ENCODE data around the gene SEMA3C. TPM values are rescaled to one million over a fixed set of nuclear protein-coding genes. Genes with fewer than 3 reads are reported as not detected.

Gene SEMA3C
- polyA plus RNA-seq, 4 donors, result 24.3 to 248 (median 51.3) TPM

DNA sequence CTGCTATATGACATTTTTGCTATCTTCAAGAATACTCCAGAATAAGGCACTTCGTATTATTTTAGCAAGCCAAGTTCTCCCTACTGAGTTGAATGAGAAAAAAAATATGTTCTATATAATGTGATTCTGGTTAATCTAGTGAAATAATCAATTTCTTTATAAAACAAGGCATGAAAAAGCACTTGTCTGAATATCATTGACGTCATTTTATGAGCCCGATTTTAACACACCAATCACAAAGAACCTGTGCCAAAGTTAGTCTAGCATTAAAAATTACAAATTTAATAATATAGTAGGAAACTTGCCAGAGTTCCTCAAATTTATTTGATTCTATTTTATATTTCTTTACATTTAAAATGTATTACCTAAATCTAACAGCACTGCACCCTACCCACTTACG is 155.1 kb downstream of the SEMA3C start:
- no peak for DNase-seq (ENCODE audit: low read depth in 4 of 4, low spot score in 3 of 4)

DNA sequence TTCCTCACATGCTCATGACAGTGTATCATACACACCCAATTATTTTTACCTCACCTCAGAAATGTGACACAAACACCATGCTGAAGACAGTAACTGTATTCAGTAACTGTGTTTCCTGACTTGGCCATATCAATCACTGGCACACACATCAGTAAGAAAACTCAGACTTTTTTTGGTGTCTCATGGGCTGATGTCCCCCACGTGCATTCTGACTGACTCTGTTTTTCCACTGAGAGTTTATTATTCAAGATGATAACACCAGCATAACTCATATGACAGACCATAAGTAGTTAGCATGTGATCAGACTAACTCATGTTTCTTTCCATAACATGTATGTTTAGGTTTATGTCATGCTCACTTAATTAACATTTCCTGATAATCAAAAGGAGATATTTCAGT is 155.6 kb downstream of the SEMA3C start:
- DNase-seq (ENCODE audit: low read depth in 4 of 4, low spot score in 3 of 4), result no peak

DNA sequence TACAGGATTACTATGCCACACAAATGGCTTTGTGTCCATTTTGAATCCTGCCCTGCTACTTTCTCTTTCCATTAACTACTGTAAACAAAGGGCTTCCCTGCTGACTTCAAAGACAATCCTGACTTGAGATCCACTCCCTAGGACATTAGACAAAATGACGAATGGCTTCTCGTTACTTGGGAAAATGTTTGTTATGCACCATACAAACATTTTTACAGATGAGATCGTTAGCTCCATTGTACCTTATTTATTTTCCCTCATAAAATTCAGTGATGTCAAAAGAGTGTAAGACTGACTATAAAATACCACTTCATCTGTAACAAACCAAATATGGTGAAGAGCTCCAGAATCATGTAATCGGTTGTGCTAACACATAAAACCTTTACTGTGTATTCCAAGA is 158.6 kb downstream of the SEMA3C start:
- no peak for DNase-seq (ENCODE audit: low read depth in 4 of 4, low spot score in 3 of 4)

DNA sequence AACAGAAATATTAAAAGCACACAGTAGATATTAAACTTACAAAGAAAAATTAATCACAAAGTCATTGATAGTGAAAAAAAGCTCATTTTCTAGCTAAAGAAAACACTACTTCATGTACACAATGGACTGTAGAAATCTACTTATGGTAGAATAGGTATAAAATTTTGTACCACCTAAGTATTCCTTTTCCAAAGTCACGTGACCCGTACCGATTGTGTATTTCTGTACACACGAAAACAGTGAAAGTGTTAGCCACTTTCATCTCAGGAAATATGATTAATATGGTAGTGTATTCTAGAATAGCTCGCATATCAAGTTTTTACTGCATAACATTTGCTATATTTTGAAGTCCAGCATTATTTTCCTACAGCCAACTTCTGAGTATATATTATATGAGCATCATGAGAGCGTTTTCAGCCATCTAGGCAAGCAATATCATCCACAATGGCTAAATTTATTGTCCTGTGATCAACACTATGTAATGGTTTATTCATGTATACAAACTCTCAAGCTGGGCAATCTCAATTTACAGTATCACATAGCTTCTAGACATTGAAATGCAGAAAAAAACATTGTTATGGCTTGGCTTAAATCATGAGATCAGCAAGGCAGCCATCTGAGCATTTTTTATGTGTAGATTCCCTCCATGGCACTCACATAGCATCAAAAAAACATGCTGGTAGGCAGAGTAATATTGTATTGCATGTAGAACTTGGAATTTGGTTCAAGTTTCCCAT is 165.7 kb downstream of the SEMA3C start:
- no peak for DNase-seq (ENCODE audit: low read depth in 4 of 4, low spot score in 3 of 4)

DNA sequence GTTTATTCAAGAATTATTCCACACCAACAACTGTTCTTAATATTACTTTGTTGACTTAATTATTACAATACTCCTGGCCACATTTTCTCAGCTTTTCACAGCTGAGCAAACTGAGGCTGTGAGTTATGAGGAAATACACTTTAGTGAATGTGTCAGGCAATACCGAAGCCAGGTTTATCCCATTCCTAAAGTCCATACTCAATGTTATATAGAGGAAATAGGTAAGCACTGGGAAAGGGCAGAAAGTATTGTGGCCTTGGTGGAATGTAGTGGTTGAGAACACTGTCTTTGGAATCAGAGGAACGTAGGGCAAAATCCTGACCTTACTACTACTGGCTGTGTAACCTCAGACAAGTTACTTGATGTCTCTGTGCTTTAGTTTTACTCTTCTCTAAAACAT is 169.6 kb downstream of the SEMA3C start:
- no peak for DNase-seq (ENCODE audit: low read depth in 4 of 4, low spot score in 3 of 4)

DNA sequence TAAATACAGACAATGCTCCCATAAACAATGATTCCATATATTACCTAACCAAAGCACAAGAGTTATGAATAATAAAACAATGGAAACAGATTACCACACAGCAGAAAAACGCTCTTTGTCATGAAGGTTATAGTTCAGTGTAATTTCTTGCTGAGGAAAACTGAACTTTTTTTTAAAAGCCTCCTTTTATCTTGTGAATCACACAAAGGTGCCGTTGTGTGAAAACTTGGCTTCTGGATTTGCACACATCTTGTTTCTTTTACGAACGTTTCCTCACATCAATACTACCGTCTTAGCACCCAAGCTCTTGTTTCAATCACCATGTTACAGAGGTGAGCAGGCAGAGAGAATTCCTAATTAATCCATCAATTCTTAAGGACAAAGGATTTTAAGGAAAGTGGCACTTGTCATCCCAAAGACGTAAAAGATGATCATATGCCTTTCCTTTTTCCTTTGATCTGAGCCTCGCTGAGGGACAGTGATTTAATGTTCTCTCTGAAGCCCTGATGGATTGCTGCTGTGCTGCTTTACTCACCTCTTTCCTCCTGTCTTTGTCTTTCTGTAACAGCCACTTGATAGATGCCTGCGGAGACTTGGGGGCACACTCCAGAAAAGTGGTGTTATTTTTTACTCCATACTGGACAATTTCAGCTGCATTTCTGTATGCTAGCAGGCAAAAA is 170.3 kb downstream of the SEMA3C start:
- no peak for DNase-seq (ENCODE audit: low read depth in 4 of 4, low spot score in 3 of 4)

DNA sequence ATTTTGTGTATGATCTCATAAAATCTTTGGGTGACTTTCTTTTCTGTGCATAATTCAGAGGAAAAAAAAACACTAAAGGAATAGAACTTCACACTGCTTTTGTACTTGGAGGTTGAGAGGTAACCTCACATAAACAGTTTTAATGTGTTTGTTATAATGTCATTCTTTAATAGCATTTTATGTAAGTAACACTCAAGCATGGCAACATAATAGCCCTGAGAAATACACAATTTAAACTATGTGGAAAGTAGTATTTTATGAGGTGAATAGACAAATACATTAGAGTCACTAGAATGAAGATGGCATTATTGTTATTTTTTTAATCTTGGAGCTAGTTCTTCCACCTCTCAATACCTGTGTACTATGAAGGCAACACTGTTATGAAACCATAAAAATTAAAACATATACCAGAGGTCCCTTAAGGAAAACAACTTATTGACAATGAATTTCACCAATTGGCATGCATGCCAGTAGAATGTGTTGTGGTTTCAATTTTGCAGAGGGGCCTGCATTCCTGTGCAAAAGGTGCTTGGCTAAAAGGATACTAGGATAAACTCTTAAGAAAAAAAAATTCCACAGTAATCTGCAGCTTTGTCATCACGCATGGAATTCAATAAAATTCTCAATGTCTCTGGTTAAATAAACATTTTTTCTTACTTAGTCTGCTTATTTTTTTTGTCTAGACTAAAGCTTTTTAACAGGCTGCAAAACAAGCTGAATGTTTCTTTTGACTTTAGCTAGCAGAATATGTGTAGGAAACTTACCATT is 177.9 kb downstream of the SEMA3C start:
- no peak for DNase-seq (ENCODE audit: low read depth in 4 of 4, low spot score in 3 of 4)

DNA sequence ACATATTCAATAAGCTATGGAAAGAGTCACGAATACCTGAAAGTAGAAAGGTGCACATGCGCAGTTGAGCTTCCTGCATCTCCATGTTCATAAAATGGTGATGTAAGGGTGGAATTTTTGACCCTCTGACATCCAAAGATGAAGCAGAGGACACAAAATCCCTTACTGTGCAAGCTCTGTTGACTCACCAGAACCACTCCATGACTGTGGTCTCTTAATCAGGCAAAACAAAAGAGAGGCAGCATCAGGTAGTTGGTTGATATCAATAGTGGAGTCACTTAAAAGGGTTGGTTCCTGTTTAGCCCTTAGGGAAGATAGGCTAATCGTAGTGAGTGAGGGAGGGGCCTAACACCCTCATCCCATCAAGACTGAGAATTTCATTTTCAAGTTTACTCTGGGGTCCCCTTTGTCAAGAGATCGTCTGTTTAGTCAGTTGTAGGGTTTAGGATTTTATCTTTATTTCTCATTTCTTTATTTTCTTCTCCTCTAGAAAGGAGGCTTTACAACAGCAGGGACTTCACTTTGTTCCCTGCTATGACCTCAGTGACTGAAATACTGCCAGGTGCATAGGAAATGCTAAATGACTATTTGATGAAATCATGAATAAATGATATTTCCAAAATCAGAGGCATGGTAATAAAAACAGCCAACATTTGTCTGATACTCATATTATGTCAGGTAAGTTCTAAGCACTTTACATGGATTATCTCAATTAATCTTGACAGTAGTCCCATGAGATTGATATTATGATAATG is 182.3 kb downstream of the SEMA3C start:
- no peak for DNase-seq (ENCODE audit: low read depth in 4 of 4, low spot score in 3 of 4)

DNA sequence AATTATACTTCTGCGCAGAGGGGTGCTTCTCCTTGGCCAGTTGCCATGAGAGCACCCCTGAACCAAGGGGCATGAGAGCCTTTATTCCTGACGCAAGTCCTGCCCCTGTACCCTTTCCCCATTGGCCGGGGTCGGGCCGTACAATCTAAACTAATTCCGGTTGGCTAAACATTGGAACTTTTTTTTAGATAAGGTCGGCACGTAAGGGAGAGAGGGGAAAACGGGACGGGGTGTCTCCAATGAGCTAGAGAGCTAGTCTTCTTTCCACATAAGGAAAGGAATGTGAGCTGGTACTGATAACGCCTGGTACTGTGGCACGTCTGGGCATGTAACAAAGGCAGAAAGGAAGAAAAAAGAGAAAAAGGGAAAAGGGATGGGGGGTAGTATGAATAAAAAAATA is 183.5 kb downstream of the SEMA3C start:
- DNase-seq (ENCODE audit: low read depth in 4 of 4, low spot score in 3 of 4), result no peak

DNA sequence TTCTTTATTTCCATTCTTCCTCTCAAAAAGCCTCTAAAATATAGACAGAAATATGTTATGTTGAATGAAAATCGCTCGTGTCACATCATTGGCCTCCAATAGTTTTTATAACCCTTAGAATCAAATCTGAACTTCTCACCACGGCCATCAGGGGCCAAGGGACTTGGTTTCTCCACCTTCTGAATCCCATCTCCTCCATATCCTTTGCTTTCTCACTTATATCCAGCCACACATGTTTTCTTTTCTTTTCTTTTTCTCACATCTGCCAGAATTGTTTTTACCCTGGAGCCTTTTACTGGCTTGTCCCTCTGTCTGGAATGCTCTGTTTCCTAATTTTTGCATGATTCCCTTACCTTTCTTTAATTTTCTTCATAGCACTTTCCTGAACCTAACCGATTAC is 184.8 kb downstream of the SEMA3C start:
- no peak for DNase-seq (ENCODE audit: low read depth in 4 of 4, low spot score in 3 of 4)

DNA sequence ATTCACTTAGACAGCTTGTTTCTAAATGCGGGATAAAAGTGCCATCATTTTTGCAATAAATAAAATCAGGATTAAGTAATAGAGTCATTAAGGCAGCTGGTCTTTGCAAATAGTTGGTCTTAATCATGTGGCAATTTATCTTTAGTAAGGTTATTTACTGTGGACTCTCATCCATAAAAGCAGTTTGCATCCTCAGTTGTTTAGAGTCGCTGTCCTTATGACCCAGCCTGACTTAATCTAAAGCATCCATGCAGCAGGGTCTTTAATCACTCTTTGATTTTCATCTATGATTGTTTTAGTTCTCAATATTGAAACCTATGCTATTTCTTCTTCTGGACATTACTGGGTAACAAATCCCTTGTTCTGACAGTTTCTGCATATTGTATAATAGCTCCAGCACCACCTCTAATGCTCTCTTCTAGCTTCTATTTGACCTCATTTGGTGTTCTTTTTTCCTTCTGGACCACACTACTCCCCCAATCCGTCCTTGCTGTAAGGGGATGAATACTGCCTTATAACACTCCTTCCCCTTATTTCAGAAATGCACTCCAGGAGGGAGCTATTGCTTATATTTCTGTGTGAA is 185.4 kb downstream of the SEMA3C start:
- no peak for DNase-seq (ENCODE audit: low read depth in 4 of 4, low spot score in 3 of 4)

DNA sequence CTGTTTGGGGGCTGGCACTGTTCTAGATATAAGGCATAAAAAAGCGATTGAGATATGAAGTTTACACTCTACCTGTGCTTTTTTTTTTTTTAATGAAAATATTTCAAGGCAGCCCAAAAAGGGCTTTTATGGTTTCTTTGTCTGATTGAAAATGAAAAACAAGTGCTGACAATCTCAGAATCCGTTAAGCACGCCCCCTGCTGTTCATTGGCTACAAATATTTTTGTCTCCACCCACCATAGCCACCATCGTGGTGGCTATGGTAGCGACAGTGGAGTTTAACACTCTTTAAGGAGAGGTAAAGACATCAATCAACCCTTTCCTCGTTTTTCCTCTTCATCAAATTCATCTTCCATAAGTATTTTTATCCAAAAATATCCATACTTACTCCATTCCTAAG is 186.2 kb downstream of the SEMA3C start:
- no peak for DNase-seq (ENCODE audit: low read depth in 4 of 4, low spot score in 3 of 4)

DNA sequence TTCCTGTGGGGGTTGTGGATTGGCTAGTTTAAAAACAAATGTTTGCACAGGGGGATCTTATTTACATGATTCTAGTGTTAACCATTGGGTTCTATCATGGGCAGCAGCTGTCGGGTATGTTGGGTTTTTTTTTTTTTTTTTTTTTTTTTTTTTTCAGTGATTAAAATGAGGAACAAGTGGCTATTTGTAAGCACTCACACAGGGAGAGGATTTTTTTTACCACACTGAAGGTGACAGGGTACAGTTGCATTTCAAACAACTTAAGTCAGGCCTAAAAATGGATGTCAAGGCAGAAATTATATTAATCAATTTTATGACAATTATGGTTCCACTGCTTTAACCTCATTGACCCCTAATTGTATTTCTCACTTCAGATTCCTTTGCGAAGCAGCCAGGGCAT is 187.6 kb downstream of the SEMA3C start:
- DNase-seq (ENCODE audit: low read depth in 4 of 4, low spot score in 3 of 4), result no peak

DNA sequence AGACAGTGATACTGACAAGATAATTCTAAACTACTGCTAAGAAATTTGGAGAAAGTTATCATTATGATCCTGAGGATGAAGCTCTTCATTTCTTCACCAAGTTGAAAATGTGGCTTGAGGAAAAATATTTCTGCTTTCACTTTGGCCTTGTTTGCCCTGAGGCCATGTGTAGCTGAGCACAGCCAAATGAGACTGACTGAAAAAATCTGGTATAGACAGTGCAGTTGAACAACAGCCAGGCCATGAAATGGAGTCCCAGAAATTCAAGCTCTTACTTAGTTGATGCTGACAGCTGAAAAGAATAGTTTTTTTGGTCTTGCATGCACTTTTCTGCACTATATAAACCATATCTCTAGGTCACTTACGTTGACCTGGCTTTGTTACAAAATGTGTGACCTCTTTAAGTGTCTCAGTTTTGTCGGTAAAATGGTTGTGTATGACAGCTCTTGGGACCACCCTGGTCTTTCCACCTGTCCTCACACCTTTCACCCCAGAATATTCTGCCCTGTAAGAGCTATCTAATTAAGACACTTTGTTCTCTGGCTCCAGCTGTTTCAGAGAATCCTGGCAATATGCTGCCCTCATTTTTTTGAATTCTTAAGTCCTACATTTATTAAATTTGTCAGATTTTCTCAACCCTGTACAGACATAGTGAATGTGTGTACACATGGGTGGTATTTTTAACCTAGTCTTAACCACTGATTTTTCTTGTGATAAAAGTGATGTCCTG is 189.1 kb downstream of the SEMA3C start:
- peak in 1 of 4 donors; percentile 12 for DNase-seq (ENCODE audit: low read depth in 4 of 4, low spot score in 3 of 4)

DNA sequence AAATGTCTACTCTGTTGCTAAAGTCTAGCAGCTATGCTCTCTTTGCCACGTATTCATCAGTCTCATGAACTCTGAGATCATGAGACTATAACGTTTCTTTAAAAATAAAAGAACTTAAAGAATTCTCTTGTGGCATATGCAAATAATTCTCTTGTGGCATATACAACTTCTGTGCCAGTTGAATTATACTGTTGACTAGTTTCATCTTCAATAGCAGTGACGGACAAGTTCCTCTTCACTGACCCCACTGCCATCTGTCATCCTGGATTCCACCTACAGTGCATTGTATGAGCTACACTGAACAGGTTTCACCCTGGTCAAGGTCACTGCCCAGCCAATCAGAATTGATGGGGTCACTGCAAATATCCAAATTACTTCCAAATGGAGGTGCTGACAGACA is 192.2 kb downstream of the SEMA3C start:
- DNase-seq (ENCODE audit: low read depth in 4 of 4, low spot score in 3 of 4), result no peak

DNA sequence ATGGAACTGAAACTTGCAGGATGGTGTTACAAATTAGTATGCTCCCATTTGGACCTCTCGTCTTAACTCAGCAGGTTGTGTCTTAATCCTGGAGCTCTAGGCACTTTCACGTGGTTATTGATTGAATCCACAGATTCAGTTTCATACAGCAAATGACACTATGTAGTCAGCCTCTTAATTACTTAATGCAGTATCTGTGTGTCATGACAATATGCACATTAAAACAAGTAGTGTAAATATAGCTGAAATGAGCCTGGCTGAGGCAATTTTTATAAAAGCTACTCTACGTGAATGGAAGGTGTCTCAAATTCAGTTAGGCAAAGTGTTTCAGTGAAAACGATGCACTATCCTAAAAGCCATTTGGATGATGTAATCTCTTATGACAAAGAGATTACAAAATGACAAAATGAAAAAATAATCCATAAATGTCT is 193.7 kb downstream of the SEMA3C start:
- no peak for DNase-seq (ENCODE audit: low read depth in 4 of 4, low spot score in 3 of 4)

DNA sequence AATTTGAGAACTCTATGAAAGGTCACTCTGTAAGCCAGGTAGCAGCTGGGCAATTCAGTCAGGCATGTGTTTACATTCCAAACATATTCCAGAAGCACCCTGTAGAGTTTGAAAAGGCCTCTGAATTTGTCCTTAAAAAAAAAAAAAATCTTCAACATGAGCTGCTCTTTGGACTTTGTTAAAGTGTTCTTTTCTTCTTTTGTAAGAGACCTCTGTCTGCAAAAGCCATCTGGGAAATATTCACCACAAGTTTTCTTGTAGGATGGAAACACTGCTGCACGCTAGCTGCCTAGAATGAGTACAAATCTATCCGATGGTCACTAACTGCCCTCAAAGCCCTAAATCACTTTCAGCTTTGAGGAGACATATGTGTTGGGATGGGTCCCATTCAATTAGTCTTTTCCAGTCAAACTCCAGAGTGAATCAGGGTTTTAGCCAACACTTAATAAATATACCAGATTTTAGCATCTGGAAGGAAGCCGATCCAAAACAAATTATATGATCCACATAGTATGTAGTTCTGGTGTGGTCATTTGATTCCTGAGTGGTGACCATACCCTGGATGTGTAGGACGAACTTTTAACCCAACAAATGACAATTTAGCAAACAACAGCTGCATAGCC is 194.5 kb downstream of the SEMA3C start:
- peak; percentile 67 to 72 (median 70) for DNase-seq (ENCODE audit: low read depth in 4 of 4, low spot score in 3 of 4)

DNA sequence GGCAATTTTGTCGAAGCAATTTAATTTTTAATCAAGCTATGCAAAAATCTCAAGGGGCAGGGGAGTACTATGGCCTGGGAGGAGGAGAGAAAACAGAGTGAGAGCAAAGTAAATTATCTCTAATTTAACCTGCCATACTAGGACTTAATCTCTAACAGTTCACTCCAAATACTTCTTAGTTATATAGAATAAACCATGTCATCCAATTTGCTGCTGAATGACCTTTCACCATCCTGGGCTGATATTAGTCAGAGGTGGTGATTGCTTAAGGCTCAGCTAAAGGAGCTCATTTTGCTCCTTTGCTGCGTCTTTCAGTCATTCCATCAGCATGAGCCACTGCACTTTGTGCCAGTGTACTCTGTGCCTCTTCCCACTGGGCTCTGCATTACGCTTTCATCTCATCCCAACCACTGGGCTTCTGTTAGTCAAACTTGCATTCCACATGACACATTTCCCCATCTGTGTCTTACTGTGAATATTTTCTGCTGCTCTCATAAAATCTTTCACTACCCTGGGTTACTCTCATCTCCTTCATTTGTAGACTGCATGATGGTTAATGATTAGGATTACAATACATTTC is 196.1 kb downstream of the SEMA3C start:
- no peak for DNase-seq (ENCODE audit: low read depth in 4 of 4, low spot score in 3 of 4)
